GM19438 (cell line): ENCODE data around the gene CDK16.

Source experiments
- ATAC-seq: cut with Tn5 transposase; IDR thresholded peaks from one replicate; pipeline ENCODE4 v1.9.1; 2021; ENCODE audit warnings: low read depth; ENCODE audit not compliant: unreplicated experiment

The CDK16 gene

DNA sequence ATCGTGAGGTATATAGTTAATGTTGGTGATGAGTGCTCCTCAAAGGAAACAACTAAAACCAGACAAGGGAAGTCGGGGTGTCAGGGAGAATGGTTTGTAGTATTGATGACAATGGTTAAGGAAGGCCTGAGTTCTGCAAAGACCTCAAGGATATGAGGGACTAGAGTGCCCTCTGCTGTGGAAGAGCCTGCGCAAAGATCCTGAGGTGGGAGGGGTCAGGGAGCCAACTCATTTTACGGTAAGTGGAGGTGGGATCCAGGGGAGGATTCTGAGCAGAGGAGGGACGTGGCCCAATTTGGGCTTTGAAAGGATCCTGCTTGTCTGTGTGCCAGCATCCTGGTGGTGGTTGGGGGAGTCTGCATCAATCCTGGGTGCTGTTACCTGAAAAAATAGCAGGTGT, 13.5 kb upstream of the CDK16 start:
- no peak for ATAC-seq

DNA sequence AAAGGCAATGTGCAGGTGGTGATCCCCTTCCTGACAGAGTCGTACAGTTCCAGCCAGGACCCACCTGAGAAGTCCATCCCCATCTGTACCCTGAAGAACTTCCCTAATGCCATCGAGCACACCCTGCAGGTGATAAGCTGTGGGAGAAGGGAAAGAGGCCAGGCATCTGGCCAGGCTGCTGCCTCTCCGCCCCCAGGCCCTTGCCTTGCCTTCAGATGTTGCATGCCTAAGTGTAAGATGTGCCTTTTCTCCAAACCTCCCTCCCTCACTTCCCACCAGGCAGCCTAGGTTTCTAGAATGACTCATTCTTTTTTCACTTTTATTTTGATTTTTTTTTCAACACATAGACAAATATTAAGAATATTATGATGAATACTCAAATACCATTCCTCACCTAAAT, 12.2 kb upstream of the CDK16 start:
- ATAC-seq, result no peak

DNA sequence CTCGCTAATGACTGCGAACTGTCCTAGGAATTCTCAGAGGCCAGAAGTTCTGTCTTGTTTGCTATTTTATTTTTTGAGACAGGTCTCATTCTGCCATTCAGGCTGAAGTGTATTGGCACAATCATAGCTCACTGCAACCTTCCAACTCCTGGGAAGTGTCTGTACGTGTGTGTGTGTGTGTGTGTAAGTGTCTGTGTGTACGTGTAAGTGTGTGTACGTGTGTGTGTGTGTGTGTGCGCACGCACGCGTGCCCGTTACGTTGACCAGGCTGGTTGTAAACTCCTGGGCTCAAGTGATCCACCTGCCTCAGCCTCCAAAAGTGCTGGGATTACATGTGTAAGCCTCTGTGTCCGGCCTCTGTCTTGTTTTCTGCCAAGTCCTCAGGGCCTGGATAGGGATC, 10.4 kb upstream of the CDK16 start:
- no peak for ATAC-seq

DNA sequence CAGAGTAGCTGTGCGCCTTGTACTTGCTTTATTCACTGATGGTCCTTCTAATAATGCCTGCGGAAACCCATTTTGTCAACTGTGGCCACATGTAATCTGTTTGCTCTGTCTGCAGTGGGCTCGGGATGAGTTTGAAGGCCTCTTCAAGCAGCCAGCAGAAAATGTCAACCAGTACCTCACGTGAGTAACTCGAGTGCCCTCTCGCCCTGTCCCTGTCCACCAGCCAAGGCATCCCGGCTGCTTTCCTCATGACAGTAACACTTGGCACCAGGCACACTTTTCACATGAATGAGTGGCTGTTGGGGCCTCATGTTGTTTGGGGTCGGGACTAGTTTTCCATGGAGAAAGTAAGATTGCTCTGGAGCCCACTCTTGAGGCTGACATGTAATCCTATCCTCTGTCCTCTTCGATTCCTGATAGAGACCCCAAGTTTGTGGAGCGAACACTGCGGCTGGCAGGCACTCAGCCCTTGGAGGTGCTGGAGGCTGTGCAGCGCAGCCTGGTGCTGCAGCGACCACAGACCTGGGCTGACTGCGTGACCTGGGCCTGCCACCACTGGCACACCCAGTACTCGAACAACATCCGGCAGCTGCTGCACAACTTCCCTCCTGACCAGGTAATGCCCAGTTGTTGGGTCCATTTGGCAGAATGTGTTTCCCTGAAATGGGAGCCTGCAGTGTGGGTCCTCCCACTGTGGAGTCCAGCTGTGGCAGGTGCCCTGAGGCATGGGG, 8.8 kb upstream of the CDK16 start:
- ATAC-seq, result no peak

DNA sequence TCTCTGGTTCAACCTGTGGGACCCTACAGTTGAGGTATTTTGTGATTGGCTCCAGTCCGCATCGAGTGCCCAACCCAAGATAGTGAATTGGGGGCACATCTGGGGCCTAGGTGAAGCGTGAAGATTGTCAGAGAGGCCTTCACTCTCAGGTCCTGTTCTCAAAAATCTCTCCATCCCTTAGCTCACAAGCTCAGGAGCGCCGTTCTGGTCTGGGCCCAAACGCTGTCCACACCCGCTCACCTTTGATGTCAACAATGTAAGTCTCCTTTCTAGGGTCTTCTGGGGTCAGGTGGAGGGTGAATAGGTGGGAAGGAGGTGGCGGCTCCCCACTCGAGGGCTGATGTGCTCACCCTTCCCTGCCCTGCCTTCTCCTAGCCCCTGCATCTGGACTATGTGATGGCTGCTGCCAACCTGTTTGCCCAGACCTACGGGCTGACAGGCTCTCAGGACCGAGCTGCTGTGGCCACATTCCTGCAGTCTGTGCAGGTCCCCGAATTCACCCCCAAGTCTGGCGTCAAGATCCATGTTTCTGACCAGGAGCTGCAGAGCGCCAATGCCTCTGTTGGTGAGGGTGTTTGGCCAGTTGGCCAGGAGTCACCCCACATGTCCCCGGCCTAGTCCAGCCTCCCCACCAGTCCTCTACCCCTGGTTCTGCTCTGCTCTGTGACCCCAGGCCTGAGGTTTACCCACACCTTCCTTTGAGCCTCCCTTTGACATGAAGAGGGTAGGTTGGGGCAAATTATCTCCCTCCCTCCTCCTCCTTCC, 7.6 kb upstream of the CDK16 start:
- no peak for ATAC-seq

DNA sequence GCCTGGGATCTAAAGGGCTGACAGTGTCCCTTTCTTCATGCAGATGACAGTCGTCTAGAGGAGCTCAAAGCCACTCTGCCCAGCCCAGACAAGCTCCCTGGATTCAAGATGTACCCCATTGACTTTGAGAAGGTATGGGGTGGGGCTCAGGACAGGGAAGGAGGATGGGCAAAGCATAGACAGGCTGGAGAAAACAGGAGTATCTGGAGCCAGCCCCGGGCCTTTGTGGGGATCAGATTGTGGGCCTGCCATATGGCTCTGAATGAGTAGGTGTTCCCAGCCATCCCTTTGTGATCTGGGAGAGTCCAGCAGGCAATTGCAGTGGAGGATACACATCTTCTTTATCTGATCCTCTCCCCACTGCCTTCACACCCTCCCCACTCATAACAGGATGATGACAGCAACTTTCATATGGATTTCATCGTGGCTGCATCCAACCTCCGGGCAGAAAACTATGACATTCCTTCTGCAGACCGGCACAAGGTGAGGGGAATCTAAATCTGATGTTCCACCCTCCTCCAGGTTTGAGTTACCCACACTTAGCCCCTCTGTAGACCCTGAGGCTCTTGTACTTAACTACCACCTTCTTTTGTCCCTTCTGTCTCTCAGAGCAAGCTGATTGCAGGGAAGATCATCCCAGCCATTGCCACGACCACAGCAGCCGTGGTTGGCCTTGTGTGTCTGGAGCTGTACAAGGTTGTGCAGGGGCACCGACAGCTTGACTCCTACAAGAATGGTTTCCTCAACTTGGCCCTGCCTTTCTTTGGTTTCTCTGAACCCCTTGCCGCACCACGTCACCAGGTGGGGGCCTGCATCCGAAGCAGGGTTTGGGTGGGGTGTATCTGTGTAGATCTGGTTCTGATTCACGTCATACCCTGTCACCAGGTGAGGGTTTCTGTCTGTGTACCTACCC, 5.8 kb upstream of the CDK16 start:
- no peak for ATAC-seq

DNA sequence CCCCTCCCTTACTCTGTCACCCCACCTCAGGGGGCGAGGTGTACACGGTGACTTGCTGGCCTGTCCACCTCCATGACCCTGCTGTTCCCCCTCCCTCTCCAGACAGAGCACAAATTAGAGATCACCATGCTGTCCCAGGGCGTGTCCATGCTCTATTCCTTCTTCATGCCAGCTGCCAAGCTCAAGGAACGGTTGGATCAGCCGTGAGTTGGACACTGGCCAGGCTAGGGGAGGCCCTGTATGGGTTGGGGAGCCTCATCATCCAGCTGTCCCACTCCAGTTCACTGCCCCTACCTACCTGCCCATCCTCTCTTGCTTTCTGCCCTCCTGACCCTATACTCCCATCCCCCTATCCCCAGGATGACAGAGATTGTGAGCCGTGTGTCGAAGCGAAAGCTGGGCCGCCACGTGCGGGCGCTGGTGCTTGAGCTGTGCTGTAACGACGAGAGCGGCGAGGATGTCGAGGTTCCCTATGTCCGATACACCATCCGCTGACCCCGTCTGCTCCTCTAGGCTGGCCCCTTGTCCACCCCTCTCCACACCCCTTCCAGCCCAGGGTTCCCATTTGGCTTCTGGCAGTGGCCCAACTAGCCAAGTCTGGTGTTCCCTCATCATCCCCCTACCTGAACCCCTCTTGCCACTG, 3.9 kb upstream of the CDK16 start:
- no peak for ATAC-seq

DNA sequence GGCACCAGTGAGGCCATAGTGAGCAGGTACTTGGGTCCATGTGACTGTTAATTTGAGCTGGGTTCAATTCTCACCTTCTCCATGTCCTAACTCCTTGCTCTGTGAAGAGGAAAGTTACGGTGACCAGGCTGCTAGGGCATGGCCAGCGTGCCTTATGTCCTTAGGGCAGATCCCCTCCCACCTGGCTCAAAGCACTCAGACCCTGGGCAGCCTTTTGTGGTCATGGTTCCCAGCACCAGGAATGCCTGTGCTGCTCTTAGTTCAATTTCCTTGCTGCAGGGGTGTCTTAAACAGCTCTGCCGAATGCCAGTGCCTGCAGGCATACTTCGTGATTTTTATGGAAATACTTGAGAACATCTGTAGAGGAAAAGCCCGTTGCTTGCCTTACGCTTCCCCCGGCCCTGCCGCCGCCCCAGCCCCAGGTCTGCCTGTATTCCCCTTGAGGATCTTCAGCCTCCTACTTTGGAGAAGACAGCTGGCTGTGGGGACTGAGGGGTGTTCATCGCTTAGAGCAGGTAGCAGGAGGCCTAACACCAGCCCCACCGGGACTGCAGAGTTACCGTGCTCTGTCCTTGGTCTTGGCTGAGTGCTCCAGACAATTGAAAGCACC, 3.1 kb upstream of the CDK16 start:
- no peak for ATAC-seq

DNA sequence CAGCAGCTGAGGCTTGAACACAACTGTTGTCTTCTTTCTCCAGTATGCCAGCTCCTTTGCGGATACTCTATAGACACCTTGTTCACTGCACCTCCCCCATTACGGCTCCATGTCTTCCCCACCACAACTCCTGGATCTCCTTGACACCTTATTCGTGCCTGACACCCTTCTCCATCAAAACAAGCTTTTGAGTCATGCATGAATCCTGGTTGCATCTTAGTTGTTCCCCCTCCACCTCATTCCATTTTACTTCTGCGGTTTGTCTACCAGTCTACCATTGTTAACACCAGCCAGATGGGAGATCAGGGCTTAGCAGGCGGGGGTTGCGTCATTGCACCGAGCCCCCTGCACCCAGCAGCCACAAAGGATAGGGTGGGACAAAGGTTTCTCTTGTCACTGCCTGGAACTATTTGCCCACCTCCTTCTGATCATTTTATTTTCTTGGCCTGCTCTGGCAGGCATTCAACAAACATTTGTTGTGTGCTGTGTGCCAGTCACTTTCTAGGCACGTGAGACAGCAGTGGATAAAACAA, 2.0 kb upstream of the CDK16 start:
- ATAC-seq, result no peak

DNA sequence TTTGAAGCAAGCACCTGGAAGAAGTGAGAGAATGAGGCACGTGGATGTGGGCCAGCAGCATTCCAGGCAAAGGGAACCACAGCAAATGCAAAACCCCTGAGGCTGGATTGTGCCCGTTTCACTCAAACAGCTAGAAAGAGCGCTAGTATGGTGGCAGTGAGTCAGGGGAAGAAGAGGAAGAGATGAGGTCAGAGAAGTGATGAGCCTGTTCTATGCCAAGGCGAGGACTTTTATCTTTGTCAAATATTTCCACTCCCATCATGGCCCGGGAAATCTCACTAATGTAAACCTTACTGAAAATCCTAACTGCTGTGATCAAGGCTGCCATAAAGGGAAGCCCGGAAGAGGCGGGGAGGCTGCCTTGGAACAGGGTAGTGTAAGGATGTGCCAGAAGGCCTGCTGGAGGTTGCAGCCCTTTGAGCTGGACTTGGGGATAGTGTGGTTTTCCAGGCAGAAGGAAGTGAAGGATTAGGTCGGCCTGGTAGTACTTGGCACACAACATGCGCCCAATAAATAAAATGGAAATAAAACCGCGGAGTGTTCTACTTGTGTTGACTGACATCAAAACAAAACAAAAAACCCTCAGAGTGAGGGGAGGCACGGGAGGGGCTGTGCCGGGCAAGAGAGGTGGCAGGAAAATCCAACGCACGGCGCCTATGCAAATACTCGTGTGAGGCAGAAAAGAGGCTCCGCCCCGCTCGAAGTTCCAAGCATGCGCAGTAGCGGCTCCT, 1.2 kb upstream of the CDK16 start:
- no peak for ATAC-seq

DNA sequence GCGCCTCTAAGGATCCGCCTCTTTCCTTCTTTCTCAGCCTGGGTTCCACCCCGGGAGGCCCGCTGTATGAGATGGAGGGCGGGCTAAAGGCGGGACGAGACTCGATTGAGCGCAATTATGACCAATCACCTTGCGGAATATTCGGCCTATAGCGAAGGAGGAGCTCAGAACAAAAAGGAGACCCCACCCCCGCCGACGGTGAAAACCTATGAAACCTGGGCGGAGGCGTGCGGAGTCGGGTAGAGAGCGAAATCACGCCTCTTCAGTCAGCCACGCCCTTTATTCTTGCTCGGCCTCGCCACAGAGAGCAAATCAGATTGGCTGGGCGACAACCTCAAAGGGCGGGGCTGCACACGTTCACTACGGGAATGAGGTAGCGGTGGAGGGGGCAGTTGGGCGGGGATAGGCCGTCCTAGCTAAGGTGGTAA, 615 bp upstream of the CDK16 start:
- peak; percentile 86 for ATAC-seq

DNA sequence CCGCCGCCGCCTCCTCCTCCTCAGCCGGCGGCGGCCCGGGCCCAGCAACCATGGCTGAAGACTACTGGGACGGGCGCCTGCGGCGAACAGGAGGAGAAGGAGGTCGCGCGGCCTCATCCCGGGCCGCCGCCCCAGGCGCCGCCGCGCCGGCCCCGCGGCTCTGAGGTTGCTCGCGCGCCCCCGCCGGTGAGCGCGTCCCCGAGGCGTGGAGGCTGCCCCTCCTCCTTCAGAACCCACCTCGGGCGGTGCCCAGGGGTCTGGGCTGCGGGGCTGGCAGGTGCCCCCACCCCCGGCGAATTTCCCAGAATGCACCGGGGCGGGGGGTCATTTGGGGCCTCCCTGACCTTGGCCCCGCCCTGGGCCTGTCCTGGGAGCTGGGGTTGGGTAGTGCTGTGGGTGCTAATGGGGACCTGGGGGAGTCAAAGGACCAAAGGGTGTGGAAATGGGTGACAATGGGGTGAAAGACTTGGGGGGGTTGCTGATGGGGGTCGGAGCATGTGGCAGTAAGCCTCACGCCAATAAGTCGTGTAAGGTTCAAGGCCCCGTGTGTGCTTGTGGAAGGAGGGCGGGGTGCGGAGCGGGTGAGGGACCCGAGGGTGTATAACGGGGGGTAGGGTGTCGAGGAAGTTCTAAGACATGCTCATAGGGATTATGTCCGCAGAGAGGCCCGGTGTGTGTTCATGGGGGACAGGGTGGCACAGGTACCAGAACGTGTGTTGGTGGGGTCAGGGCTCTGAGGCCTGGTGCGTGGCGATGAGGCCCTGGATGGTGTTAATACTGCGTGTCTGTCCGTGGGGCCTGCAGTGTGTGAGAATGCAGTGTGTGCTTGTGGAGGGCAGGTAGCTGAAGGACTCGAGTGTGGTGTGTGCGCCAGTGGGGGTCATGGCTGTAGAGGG, 687 bp downstream of the CDK16 start:
- ATAC-seq, result no peak

DNA sequence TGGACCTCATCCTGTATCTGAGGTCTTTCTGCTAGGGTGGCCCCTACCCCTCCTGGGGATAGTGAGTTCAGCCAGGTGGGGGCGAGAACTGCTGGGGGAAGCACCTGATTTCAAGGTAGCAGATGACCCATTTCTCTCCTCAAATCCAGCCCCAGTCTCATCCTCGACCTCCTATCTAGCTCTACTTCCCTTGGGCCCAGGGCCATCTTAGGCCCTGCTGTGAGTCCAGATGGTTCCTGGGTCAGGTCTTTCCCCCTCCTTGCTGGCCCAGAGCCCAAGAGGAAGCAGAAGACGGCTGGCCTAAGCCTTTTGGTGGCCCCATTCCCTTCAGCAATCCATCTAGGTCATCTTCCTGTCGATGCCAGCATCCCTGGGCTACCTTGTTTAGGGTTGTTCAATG, 3.3 kb downstream of the CDK16 start:
- ATAC-seq, result no peak

DNA sequence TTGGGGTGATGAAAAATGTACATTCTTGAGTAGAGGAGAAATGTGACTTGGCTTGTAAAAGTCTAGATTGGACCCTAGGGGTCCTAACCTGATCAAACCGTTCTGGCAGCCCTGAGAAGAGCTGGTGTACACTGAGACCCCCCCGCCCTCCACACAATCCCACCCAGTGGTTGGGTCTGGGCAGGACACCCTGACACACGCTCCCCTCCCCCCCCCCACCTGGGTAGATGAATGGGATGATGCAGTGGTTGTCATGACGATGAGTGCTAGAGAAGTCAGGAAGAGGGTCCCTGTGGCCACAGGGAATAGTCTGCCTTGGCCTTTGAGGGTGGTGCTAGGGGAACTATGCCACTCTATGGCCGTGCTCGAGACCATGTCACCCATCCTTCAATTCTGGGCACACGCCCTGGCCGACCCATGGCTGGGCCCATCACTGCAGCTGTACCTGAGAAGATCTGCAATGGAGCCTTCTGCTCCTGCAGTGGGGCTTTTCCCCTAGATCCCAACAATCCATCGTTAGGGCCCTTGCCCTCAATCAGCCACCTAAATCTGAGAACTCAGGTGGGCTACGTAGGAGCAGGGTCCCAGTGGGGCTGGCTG, 4.4 kb downstream of the CDK16 start:
- ATAC-seq, result no peak

DNA sequence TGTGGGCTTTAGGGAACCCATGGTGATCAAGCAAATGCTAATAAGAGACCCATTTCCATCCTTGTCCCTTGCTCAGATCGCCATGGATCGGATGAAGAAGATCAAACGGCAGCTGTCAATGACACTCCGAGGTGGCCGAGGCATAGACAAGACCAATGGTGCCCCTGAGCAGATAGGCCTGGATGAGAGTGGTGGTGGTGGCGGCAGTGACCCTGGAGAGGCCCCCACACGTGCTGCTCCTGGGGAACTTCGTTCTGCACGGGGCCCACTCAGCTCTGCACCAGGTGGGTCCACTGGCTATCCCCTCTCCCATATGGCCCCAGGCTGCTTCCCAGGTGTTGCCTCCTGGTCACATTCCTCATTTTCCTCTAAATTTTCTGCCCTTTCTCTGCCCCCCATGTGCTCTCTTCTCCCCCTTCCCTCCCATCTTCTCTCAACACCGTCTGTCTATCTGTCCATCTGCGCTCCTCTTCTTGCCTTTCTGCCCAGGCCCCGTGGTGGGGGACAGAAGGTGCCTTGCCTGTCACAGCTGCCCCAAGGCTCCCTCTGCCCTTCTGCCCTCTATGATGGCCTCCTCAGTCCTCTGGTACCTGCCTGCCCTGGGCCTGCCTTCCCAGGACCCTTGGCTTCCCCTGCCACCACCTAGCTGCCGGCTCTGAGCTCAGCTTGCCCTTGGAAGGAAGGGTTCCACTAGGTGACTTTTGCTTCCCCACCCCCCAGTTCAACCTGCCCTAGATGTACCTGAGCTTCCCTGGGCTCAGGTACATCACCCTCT, 5.2 kb downstream of the CDK16 start:
- ATAC-seq, result no peak

DNA sequence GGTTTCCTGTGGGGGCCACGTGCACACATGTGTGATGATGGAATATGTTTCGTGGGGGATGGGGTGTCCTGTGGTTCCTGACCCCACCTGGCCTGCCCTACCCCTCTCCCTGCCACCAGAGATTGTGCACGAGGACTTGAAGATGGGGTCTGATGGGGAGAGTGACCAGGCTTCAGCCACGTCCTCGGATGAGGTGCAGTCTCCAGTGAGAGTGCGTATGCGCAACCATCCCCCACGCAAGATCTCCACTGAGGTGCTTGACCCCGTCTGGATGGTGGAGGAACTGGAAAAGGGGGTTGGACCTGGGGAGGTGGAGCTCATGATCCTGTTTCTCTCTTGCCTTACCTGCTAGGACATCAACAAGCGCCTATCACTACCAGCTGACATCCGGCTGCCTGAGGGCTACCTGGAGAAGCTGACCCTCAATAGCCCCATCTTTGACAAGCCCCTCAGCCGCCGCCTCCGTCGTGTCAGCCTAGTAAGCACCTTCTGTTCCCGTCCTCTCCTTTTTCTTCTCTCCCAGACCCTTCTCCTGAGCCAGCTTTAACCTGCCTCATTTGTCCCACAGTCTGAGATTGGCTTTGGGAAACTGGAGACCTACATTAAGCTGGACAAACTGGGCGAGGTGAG, 5.9 kb downstream of the CDK16 start:
- no peak for ATAC-seq

DNA sequence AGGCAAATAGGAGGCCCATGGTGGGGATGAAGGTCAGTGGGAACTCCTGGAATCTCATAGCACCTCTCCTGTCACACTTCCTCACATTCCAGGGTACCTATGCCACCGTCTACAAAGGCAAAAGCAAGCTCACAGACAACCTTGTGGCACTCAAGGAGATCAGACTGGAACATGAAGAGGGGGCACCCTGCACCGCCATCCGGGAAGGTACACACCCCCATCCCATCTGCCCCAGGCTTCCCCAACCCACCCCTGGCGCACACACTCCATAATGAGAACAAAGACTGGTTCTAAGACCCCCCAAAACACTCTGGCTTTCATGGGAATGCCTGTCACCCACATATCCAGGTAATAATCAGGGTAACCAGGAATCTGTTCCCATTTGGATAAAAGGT, 6.4 kb downstream of the CDK16 start:
- no peak for ATAC-seq
